WTC11 (cell line): ENCODE results near the gene PLXDC1.

Experiments
- ARID4B ChIP-seq: sonication (generic); formaldehyde crosslinking; IDR thresholded peaks from 2 replicates; pipeline ENCODE4 v1.8.0; 2023; ENCODE audit warnings: missing genetic modification reagents, mild to moderate bottlenecking, borderline replicate concordance
- CREM ChIP-seq: sonication (generic); formaldehyde crosslinking; IDR thresholded peaks from 2 replicates; pipeline ENCODE4 v1.8.1; 2022; ENCODE audit warnings: mild to moderate bottlenecking, missing genetic modification reagents, moderate library complexity
- CTCF ChIP-seq: fragments of 200-600 bp; IDR thresholded peaks from 2 replicates; pipeline ENCODE4 v1.8.0; 2022; ENCODE audit warnings: antibody characterized with exemption
- ELF4 ChIP-seq: sonication (generic); formaldehyde crosslinking; IDR thresholded peaks from 2 replicates; pipeline ENCODE4 v1.8.1; 2022; ENCODE audit warnings: low read depth, mild to moderate bottlenecking, moderate library complexity, missing genetic modification reagents
- SMAD3 ChIP-seq: sonication (generic); formaldehyde crosslinking; IDR thresholded peaks from 2 replicates; pipeline ENCODE4 v1.8.0; 2022; ENCODE audit warnings: missing genetic modification reagents, mild to moderate bottlenecking, borderline replicate concordance

- TF ChIP-seq SMAD3 (CRISPR knock-in tag) (no peak), ELF4 (CRISPR knock-in tag) (no peak), CTCF (no peak), ARID4B (CRISPR knock-in tag) (no peak), CREM (CRISPR knock-in tag) (no peak)
Measured at GRCh38 chr17:39090908-39091665, 60.4 kb downstream of the PLXDC1 start.
